ENCODE measurements around the gene SNX10. TPM values are rescaled to one million over a fixed set of nuclear protein-coding genes. Genes with fewer than 3 reads are reported as not detected.

SNX10 gene
- polyA plus RNA-seq, 1 donor (not counting 4 experiments of a cell fraction or from before 2014, with no cell fraction given), result 7.0 TPM

- no peak overlapping the region for H3K4me2 ChIP-seq (ENCODE audit: control insufficient read depth, extremely low read depth, insufficient read depth, low read depth, low read length)
- no peak overlapping the region for H3K9ac ChIP-seq (ENCODE audit: control insufficient read depth, extremely low read depth, insufficient read depth, low read length)
- no peaks in the 10 kb centered on the region for H3K9me3 ChIP-seq (ENCODE audit: control insufficient read depth, low read depth, low read length)
- DNase-seq (ENCODE audit: low read depth, low spot score) (no peak), FAIRE-seq (no peak)
- H3K36me3 ChIP-seq (ENCODE audit: control insufficient read depth in 2 of 2, extremely low read depth in 1 of 2, insufficient read depth in 2 of 2, low read length in 2 of 2), result no peaks in the 10 kb centered on the region
- TF ChIP-seq EZH2 (IDR thresholded peaks at IDR 0.05; ENCODE audit: low read length), result no peak
- TF ChIP-seq CTCF (optimal IDR thresholded peaks at IDR 0.05 in 1 of 3, IDR thresholded peaks at IDR 0.05 in 1 of 3, conservative IDR thresholded peaks at IDR 0.05 in 1 of 3; ENCODE audit: extremely low read depth in 1 of 3, insufficient read depth in 2 of 3, low read length in 3 of 3), result no peak
- no peak overlapping the region for H3K4me3 ChIP-seq (ENCODE audit: control insufficient read depth in 2 of 3, extremely low read depth in 1 of 3, insufficient read depth in 2 of 3, low read depth in 1 of 3, low read length in 3 of 3)
- dilution Hi-C loops (cut with MboI; ENCODE audit: extremely low pct_ligation_motif_present, low sequenced_read_pairs), result no loop called here
- no peaks in the 10 kb centered on the region for H3K9me1 ChIP-seq (ENCODE audit: control insufficient read depth, extremely low read depth, insufficient read depth, low read length)
- H4K20me1 ChIP-seq (ENCODE audit: control insufficient read depth, extremely low read depth, insufficient read depth, low read length), result no peaks in the 10 kb centered on the region
- H3K27me3 ChIP-seq (ENCODE audit: control insufficient read depth, extremely low read depth, insufficient read depth, low read length), result no peaks in the 10 kb centered on the region
- H3K4me1 ChIP-seq (ENCODE audit: control insufficient read depth, extremely low read depth, insufficient read depth, low read length), result no peaks in the 10 kb centered on the region
- no peaks in the 10 kb centered on the region for H3K79me2 ChIP-seq (ENCODE audit: control insufficient read depth, insufficient read depth, low read length)
- H2AFZ ChIP-seq (ENCODE audit: control insufficient read depth, low read length), result no peak overlapping the region
- H3K27ac ChIP-seq (ENCODE audit: control insufficient read depth, insufficient read depth, low read length), result no peak overlapping the region
These were observed 12.3 kb upstream of the SNX10 start for GRCh38 chr7:26279405-26279804.

GRCh38 chr7:26280097-26280496 is 11.6 kb upstream of the SNX10 start:
- no peak for FAIRE-seq
- Histone ChIP-seq H3K79me2 (ENCODE audit: control insufficient read depth, insufficient read depth, low read length) (no peaks in the 10 kb centered on the region), H3K9me1 (ENCODE audit: control insufficient read depth, extremely low read depth, insufficient read depth, low read length) (no peaks in the 10 kb centered on the region), H3K4me3 (ENCODE audit: control insufficient read depth in 2 of 3, extremely low read depth in 1 of 3, insufficient read depth in 2 of 3, low read depth in 1 of 3, low read length in 3 of 3) (no peak overlapping the region), H3K27ac (ENCODE audit: control insufficient read depth, insufficient read depth, low read length) (no peak overlapping the region), H4K20me1 (ENCODE audit: control insufficient read depth, extremely low read depth, insufficient read depth, low read length) (no peaks in the 10 kb centered on the region), H3K4me2 (ENCODE audit: control insufficient read depth, extremely low read depth, insufficient read depth, low read depth, low read length) (no peak overlapping the region), H2AFZ (ENCODE audit: control insufficient read depth, low read length) (no peak overlapping the region), H3K36me3 (ENCODE audit: control insufficient read depth in 2 of 2, extremely low read depth in 1 of 2, insufficient read depth in 2 of 2, low read length in 2 of 2) (no peaks in the 10 kb centered on the region), H3K9ac (ENCODE audit: control insufficient read depth, extremely low read depth, insufficient read depth, low read length) (no peak overlapping the region), H3K4me1 (ENCODE audit: control insufficient read depth, extremely low read depth, insufficient read depth, low read length) (no peaks in the 10 kb centered on the region), H3K27me3 (ENCODE audit: control insufficient read depth, extremely low read depth, insufficient read depth, low read length) (no peaks in the 10 kb centered on the region), H3K9me3 (ENCODE audit: control insufficient read depth, low read depth, low read length) (no peaks in the 10 kb centered on the region)
- DNase-seq (ENCODE audit: low read depth, low spot score), result no peak
- TF ChIP-seq EZH2 (IDR thresholded peaks at IDR 0.05; ENCODE audit: low read length) (no peak), CTCF (optimal IDR thresholded peaks at IDR 0.05 in 1 of 3, IDR thresholded peaks at IDR 0.05 in 1 of 3, conservative IDR thresholded peaks at IDR 0.05 in 1 of 3; ENCODE audit: extremely low read depth in 1 of 3, insufficient read depth in 2 of 3, low read length in 3 of 3) (no peak)
- dilution Hi-C loops (cut with MboI; ENCODE audit: extremely low pct_ligation_motif_present, low sequenced_read_pairs), result no loop called here

Data from keratinocyte (primary cell).